Neural crest cell (in vitro differentiated cells): ENCODE measurements around the gene OSBP2. TPM values are rescaled to one million over a fixed set of nuclear protein-coding genes. Genes with fewer than 3 reads are reported as not detected.

Source experiments
- DNase-seq: peaks from one replicate; pipeline ENCODE4 v3.0.0; 2021; ENCODE audit warnings: low read depth, mixed read lengths, low spot score
- H3K27ac Mint-ChIP-seq: one replicate; pipeline ENCODE4 v1.8.0; 2021; ENCODE audit warnings: mild to moderate bottlenecking, mixed read lengths; ENCODE audit not compliant: unreplicated experiment
- H3K27me3 Mint-ChIP-seq: 2 replicates; pipeline ENCODE4 v1.8.0; 2021; ENCODE audit warnings: low read depth, mild to moderate bottlenecking, mixed read lengths
- H3K36me3 Mint-ChIP-seq: 2 replicates; pipeline ENCODE4 v1.8.0; 2021; ENCODE audit warnings: low read depth, mild to moderate bottlenecking, mixed read lengths
- H3K4me1 Mint-ChIP-seq: 2 replicates; pipeline ENCODE4 v1.8.0; 2021; ENCODE audit warnings: mixed read lengths
- H3K4me3 Mint-ChIP-seq: one replicate; pipeline ENCODE4 v1.8.0; 2021; ENCODE audit warnings: mild to moderate bottlenecking, mixed read lengths
- H3K9me3 Mint-ChIP-seq: 2 replicates; pipeline ENCODE4 v1.8.0; 2021; ENCODE audit warnings: mixed read lengths
- total RNA-seq: library from RNA; stranded (reverse); gene quantifications from 2 replicates; pipeline ENCODE4 v1.2.1, GENCODE V29; 2021
- TF ChIP-seq, protein P1 (sequence below): fragments of 200-600 bp; sonication (generic); conservative IDR thresholded peaks from 2 replicates; pipeline ENCODE4 v1.5.0; 2021; ENCODE audit warnings: antibody characterized with exemption, mild to moderate bottlenecking

Gene OSBP2
- total RNA-seq, 1 donor from 2014 or later: 2.8 TPM

DNA sequence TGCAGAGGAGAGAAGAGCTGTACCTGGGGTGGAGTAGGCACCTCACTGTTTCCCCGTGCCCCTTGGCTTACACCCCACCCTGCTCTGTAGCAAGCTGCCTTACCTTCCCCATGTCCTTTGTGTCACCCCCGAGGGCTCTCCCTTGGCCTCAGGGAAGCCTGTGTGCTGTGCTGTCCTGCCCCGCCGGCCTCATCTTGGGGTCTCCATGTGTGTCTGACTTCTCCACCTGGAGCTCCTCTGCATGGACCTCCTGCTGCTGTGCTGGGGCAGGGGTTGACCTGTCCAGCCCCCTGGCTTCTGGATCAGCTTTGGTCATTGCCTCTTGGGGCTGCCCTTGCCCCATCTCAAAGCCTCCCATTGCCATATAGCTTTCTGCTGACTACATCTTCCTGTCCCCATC lies 59.8 kb downstream of the OSBP2 start:
- DNase-seq: no peak
- H3K27me3 Mint-ChIP-seq: no peaks in the 10 kb centered on the region
- no peaks in the 10 kb centered on the region for H3K4me1 Mint-ChIP-seq
- no peaks in the 10 kb centered on the region for H3K36me3 Mint-ChIP-seq
- no peak overlapping the region for H3K4me3 Mint-ChIP-seq
- no peak overlapping the region for H3K27ac Mint-ChIP-seq
- no peaks in the 10 kb centered on the region for H3K9me3 Mint-ChIP-seq
- TF ChIP-seq, protein P1, sequence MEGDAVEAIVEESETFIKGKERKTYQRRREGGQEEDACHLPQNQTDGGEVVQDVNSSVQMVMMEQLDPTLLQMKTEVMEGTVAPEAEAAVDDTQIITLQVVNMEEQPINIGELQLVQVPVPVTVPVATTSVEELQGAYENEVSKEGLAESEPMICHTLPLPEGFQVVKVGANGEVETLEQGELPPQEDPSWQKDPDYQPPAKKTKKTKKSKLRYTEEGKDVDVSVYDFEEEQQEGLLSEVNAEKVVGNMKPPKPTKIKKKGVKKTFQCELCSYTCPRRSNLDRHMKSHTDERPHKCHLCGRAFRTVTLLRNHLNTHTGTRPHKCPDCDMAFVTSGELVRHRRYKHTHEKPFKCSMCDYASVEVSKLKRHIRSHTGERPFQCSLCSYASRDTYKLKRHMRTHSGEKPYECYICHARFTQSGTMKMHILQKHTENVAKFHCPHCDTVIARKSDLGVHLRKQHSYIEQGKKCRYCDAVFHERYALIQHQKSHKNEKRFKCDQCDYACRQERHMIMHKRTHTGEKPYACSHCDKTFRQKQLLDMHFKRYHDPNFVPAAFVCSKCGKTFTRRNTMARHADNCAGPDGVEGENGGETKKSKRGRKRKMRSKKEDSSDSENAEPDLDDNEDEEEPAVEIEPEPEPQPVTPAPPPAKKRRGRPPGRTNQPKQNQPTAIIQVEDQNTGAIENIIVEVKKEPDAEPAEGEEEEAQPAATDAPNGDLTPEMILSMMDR: no peak

DNA sequence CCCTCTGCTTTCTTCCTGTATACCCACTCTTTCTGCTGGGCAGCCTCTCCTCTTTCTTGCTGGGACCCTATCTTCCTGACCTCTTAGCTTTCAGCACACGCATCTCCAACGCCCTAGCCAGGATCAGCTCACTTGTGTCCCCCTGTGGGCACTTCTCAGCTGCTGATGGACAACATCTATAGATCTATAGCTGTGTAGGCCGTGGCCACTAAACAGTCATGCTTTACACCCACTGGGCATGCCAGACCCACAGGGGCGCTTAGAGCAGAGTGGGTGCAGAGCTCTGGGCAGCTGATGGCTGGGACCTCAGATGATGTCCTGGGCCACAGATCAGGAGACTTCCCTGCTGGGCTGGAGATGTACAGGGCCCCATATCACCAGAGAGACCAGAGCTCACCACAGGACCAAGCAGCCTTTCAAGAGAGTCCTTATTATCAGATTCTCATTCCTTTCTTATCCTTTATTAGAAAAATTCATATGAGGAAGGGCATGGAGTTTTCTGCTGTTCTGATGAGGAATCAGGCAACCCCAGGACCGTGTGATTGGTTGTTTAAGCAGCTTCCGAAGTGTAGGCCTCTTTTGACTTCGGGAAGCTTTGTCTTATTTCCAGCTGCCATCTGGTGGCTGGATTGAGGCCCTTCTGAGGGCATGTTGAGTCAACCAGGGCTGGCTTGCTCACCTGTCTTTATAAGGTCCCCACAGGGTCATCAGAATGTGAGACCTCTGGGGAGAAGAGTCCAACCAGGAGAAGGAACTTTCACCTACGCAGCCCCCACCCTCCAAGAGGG lies 60.5 kb downstream of the OSBP2 start:
- H3K4me1 Mint-ChIP-seq: no peaks in the 10 kb centered on the region
- TF ChIP-seq, protein P1: peak; percentile 79
- H3K27me3 Mint-ChIP-seq: no peaks in the 10 kb centered on the region
- H3K36me3 Mint-ChIP-seq: no peaks in the 10 kb centered on the region
- no peak overlapping the region for H3K4me3 Mint-ChIP-seq
- peak; percentile 26 for DNase-seq
- H3K9me3 Mint-ChIP-seq: no peaks in the 10 kb centered on the region
- no peak overlapping the region for H3K27ac Mint-ChIP-seq

DNA sequence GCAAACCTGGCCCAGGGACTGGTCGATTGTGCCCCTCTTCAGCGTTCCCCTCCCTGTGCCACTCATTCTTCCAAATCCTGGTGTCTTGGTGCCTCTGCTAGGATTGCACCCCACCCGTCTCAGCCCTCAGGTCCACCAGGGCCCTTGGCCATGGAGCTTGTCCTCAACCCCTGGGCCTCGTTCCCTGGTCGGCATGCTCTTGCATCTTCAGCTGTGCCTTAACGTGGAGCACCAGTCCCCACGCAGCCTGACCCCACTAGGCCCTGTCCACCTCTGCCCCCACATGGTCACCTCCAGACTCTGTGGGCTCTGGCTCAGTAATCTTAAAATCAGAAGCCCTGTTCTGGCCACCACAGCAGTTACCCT lies 61.1 kb downstream of the OSBP2 start:
- Mint-ChIP-seq H3K27me3 (no peaks in the 10 kb centered on the region), H3K4me3 (no peak overlapping the region), H3K4me1 (no peaks in the 10 kb centered on the region), H3K36me3 (no peaks in the 10 kb centered on the region), H3K9me3 (no peaks in the 10 kb centered on the region), H3K27ac (peak overlapping the region; percentile 46)
- TF ChIP-seq, protein P1: peak; percentile 26
- DNase-seq: no peak

DNA sequence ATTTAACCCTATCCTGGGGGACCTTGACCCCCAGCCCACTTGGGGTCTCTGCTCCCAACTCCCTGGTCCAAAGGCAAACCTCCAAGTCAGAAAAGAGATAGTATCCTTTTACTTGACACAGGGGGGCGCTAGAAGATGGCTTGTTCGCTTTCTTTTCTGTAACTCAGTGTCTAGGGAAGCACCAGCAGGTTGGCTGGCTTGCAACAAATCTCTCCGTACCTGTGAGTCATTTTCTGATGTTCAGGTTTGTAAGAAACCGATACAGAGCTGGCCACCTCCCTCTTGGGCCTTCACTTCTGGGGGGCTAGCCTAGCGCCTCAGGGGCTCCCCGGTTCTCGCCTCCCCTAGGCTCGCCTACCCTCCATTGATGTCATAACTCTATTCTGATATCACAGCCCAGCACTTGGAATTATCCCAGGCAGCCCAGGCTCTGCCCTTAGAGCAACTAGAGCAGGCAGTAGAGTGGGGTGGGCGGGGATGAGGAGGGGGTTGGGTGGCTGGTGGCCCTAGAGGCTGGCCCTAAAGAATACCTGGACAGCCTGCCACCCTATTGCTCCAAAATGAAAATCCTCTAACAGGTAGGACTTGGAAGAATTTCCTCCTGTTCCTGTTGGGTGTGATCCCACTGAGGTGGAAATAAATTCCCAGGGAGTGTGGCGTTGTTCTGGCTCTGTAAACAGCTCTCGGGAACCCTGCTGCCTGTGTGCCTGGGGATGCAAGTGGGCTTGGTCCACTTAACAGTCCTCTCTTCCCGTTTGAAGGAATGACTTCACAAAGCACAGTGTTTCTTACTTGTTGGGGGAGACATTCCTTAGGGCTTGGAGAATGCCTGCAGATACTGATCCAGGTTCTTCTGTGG lies 69.4 kb downstream of the OSBP2 start:
- H3K27ac Mint-ChIP-seq: no peak overlapping the region

DNA sequence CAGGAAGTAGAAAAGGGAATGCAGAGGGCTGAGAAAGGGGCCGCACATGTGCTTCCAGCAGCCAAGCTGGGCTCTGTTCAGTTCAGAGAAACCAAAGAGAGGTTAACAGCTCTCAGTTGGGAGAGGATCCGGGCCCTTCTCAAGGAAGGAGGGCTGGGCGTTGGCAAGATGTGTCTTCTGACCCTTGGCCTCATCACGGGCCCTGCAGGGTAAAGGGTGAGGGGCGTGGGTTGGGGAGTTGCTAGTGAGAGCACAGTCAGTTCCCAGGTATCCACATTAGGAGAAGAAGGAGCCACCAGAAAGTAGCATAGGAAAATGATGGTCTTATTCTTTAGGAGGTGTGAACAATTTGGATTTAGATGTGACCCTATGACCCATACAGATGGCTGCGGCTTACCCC lies 73.0 kb downstream of the OSBP2 start:
- TF ChIP-seq, protein P1: no peak
- H3K27me3 Mint-ChIP-seq: no peaks in the 10 kb centered on the region
- no peak overlapping the region for H3K4me3 Mint-ChIP-seq
- H3K36me3 Mint-ChIP-seq: no peaks in the 10 kb centered on the region
- peak overlapping the region; percentile 65 for H3K27ac Mint-ChIP-seq
- H3K4me1 Mint-ChIP-seq: peaks cover 10% of the 10 kb centered on the region
- H3K9me3 Mint-ChIP-seq: no peaks in the 10 kb centered on the region
- DNase-seq: no peak

More for the DNA sequence above, 69.4 kb downstream of the OSBP2 start:
- DNase-seq: peak; percentile 51
- Mint-ChIP-seq H3K9me3 (no peaks in the 10 kb centered on the region), H3K4me1 (peaks cover 10% of the 10 kb centered on the region), H3K4me3 (no peak overlapping the region), H3K27me3 (no peaks in the 10 kb centered on the region), H3K36me3 (no peaks in the 10 kb centered on the region)
- TF ChIP-seq, protein P1: peak; percentile 88
